ENCODE results near the gene BAZ1A. TPM values are rescaled to one million over a fixed set of nuclear protein-coding genes. Genes with fewer than 3 reads are reported as not detected.

The BAZ1A gene
- total and polyA plus RNA-seq, 9 of the 15 experiments (the other 6 are each of a cell fraction or from before 2014, with no cell fraction given), result 22.0 to 71.2 (median 39.1) TPM

GRCh38 chr14:34873589-34874385 is 1.4 kb downstream of the BAZ1A start (continued):
- TF ChIP-seq TRIM24 (IDR thresholded peaks at IDR 0.05) (peak in 1 of 2 experiments; percentile 52; a peak in 1 of 4 replicates), ATF3 (IDR thresholded peaks at IDR 0.05) (no peak; the same call in 1 of the 2 replicates), ATF3 (CRISPR knock-in tag; conservative IDR thresholded peaks at IDR 0.05) (peak; percentile 38; the same call in 1 of the 2 replicates), ZBTB11 (CRISPR knock-in tag; IDR thresholded peaks at IDR 0.05) (0 out of 6 replicates have a peak, but pooled peaks of 1 of the 3 experiments have one; percentile 43), ETV6 (IDR thresholded peaks at IDR 0.05; ENCODE audit: borderline replicate concordance in 1 of 2, low read depth in 2 of 2, low read length in 1 of 2) (peak in 1 of 2 experiments; percentile 78; a peak in 2 of 4 replicates), ETV6 (CRISPR knock-in tag; IDR thresholded peaks at IDR 0.05; ENCODE audit: borderline replicate concordance) (no peak), KDM5B (IDR thresholded peaks at IDR 0.05; ENCODE audit: insufficient replicate concordance, low read depth, low read length) (peak; percentile 78), TAF9B (IDR thresholded peaks at IDR 0.05; ENCODE audit: partially characterized antibody) (peak; percentile 57), NR4A1 (CRISPR knock-in tag; IDR thresholded peaks at IDR 0.05) (no peak), NR4A1 (tag; IDR thresholded peaks at IDR 0.05) (peak; percentile 23; the same call in 1 of the 2 replicates), SMAD4 (CRISPR knock-in tag; conservative IDR thresholded peaks at IDR 0.05) (0 out of 2 replicates have a peak, but pooled peaks have one; percentile 61), NBN (IDR thresholded peaks at IDR 0.05; ENCODE audit: low read depth) (peak; percentile 58; the same call in 1 of the 2 replicates), CUX1 (CRISPR knock-in tag; IDR thresholded peaks at IDR 0.05) (no peak), THAP7 (CRISPR knock-in tag; IDR thresholded peaks at IDR 0.05) (no peak)
